SK-N-SH (cell line): ENCODE data around the gene CNTN3. TPM values are rescaled to one million over a fixed set of nuclear protein-coding genes. Genes with fewer than 3 reads are reported as not detected.

Experiments
- CTCF ChIA-PET: fragments of 300-600, 350-600 bp; formaldehyde crosslinking; extraction: SDS; loops from one replicate; lab custom pipeline; 2021; lab: Yijun Ruan, JAX
- POLR2A ChIA-PET: fragments of 350-600 bp; sonication (Branson Sonifier 250); formaldehyde crosslinking; extraction: SDS; loops from one replicate; lab custom pipeline; 2020; ENCODE audit warnings: antibody characterized with exemption, inconsistent platforms; lab: Yijun Ruan, JAX
- DNase-seq: peaks from one replicate; pipeline ENCODE4 v3.0.0; 2012
- H2AFZ ChIP-seq: fragments of 200-600 bp; sonication (generic); 2 replicates; pipeline ENCODE4 v1.8.1; 2016; ENCODE audit warnings: antibody characterized with exemption, mild to moderate bottlenecking, low read depth
- H3F3A ChIP-seq: fragments of 200-600 bp; sonication (generic); replicated peaks from 2 replicates; pipeline ENCODE3; 2016; ENCODE audit warnings: antibody characterized with exemption, mild to moderate bottlenecking; ENCODE audit not compliant: insufficient read depth
- H3K27ac ChIP-seq, 2 experiments: fragments of 200-500 bp in 1 of 2; fragments of 200-600 bp in 1 of 2; sonication (Bioruptor generic) in 1 of 2; sonication (generic), shearing (Covaris generic) in 1 of 2; 2 replicates each; pipeline versions ENCODE4 v1.5.1 to v1.6.1; 2014 to 2016; ENCODE audit warnings: low read depth in 2 of 2, inconsistent platforms in 1 of 2, low read length in 1 of 2, mild to moderate bottlenecking in 1 of 2, mixed read lengths in 1 of 2
- H3K27me3 ChIP-seq: fragments of 200-600 bp; sonication (generic), shearing (Covaris generic); 2 replicates; pipeline ENCODE4 v1.6.1; 2016; ENCODE audit warnings: mixed run types; ENCODE audit not compliant: insufficient read depth
- H3K36me3 ChIP-seq, 2 experiments: fragments of 200-500 bp in 1 of 2; fragments of 200-600 bp in 1 of 2; sonication (Bioruptor generic) in 1 of 2; sonication (generic) in 1 of 2; replicated peaks in 1 of 2; 2 replicates each; pipeline versions ENCODE3 to v1.5.1; 2014 to 2016; ENCODE audit warnings: low read length in 1 of 2, mild to moderate bottlenecking in 1 of 2; ENCODE audit not compliant: insufficient read depth in 2 of 2, control insufficient read depth in 1 of 2
- H3K4me1 ChIP-seq, 2 experiments: fragments of 200-500 bp in 1 of 2; fragments of 200-600 bp in 1 of 2; sonication (Bioruptor generic) in 1 of 2; sonication (generic), shearing (Covaris generic) in 1 of 2; 2 replicates each; pipeline versions ENCODE4 v1.5.1 to v1.6.1; 2014 to 2016; ENCODE audit warnings: low read depth in 1 of 2, low read length in 1 of 2, mixed run types in 1 of 2; ENCODE audit not compliant: insufficient read depth in 2 of 2, control insufficient read depth in 1 of 2
- H3K4me2 ChIP-seq: fragments of 200-600 bp; sonication (generic), shearing (Covaris generic); 2 replicates; pipeline ENCODE4 v1.6.1; 2017; ENCODE audit warnings: mixed run types
- H3K4me3 ChIP-seq, 2 experiments: fragments of 200-500 bp in 1 of 2; fragments of 200-600 bp in 1 of 2; sonication (Bioruptor generic) in 1 of 2; sonication (generic), shearing (Covaris generic) in 1 of 2; 2 replicates each; pipeline versions ENCODE4 v1.5.1 to v1.8.1; 2014 to 2016; ENCODE audit warnings: low read depth in 2 of 2, inconsistent platforms in 1 of 2, low read length in 1 of 2, mild to moderate bottlenecking in 1 of 2, mixed read lengths in 1 of 2, moderate library complexity in 1 of 2
- H3K79me2 ChIP-seq: fragments of 200-600 bp; sonication (generic); 2 replicates; pipeline ENCODE4 v1.8.1; 2017; ENCODE audit warnings: mild to moderate bottlenecking; ENCODE audit not compliant: insufficient read depth
- H3K9ac ChIP-seq: fragments of 200-600 bp; sonication (generic); 2 replicates; pipeline ENCODE4 v1.6.1; 2017; ENCODE audit warnings: mixed run types
- H3K9me2 ChIP-seq: fragments of 200-600 bp; sonication (generic); 2 replicates; pipeline ENCODE4 v1.6.1; 2017; ENCODE audit warnings: mixed run types
- H3K9me3 ChIP-seq: fragments of 200-600 bp; sonication (generic); 2 replicates; pipeline ENCODE4 v1.6.1; 2017; ENCODE audit warnings: mixed run types, mild to moderate bottlenecking, moderate library complexity
- H4K20me1 ChIP-seq: fragments of 200-600 bp; sonication (generic); 2 replicates; pipeline ENCODE4 v1.6.1; 2017; ENCODE audit warnings: mild to moderate bottlenecking, mixed run types; ENCODE audit not compliant: insufficient read depth
- CHD2 ChIP-seq: fragments of 150-350 bp; IDR thresholded peaks from 2 replicates; pipeline ENCODE4 v1.6.1; 2018; ENCODE audit warnings: low read length; ENCODE audit not compliant: partially characterized antibody
- ELF1 ChIP-seq: IDR thresholded peaks from 2 replicates; pipeline ENCODE4 v1.4.0; 2012
- FOXJ3 ChIP-seq: sonication (generic); formaldehyde crosslinking; IDR thresholded peaks from 2 replicates; pipeline ENCODE4 v1.5.1; 2020; ENCODE audit warnings: mild to moderate bottlenecking, missing genetic modification reagents
- FOXM1 ChIP-seq: IDR thresholded peaks from 2 replicates; pipeline ENCODE4 v1.4.0; 2012; ENCODE audit warnings: low read depth, mild to moderate bottlenecking
- GABPA ChIP-seq: IDR thresholded peaks from 2 replicates; pipeline ENCODE4 v1.4.0; 2012; ENCODE audit warnings: low read depth, mild to moderate bottlenecking
- GATA2 ChIP-seq: sonication (generic); formaldehyde crosslinking; IDR thresholded peaks from 2 replicates; pipeline ENCODE4 v1.5.0; 2020; ENCODE audit warnings: mild to moderate bottlenecking, missing genetic modification reagents
- MEF2A ChIP-seq: IDR thresholded peaks from 2 replicates; pipeline ENCODE4 v1.4.0; 2012; ENCODE audit warnings: low read depth, borderline replicate concordance
- MXI1 ChIP-seq: IDR thresholded peaks from 2 replicates; pipeline ENCODE4 v1.6.1; 2012; ENCODE audit warnings: mild to moderate bottlenecking, low read depth, low read length, improper control_type of control experiment
- NFIC ChIP-seq: IDR thresholded peaks from 2 replicates; pipeline ENCODE4 v1.4.0; 2012; ENCODE audit warnings: borderline replicate concordance
- POLR2AphosphoS5 ChIP-seq: IDR thresholded peaks from 2 replicates; pipeline ENCODE4 v1.6.1; 2012; ENCODE audit warnings: low read depth, low read length
- RAD21 ChIP-seq: IDR thresholded peaks from 2 replicates; pipeline ENCODE4 v1.6.1; 2012; ENCODE audit warnings: mild to moderate bottlenecking, low read length
- RCOR1 ChIP-seq: fragments of 150-350 bp; IDR thresholded peaks from 2 replicates; pipeline ENCODE4 v1.6.1; 2017; ENCODE audit warnings: antibody characterized with exemption, low read length
- RFX5 ChIP-seq: IDR thresholded peaks from 2 replicates; pipeline ENCODE4 v1.6.1; 2012; ENCODE audit warnings: mild to moderate bottlenecking, improper control_type of control experiment, low read length
- SMC3 ChIP-seq: IDR thresholded peaks from 2 replicates; pipeline ENCODE4 v1.6.1; 2012; ENCODE audit warnings: low read depth, low read length, improper control_type of control experiment
- TCF12 ChIP-seq: IDR thresholded peaks from 2 replicates; pipeline ENCODE4 v1.4.0; 2012
- TEAD4 ChIP-seq: IDR thresholded peaks from 2 replicates; pipeline ENCODE4 v1.4.0; 2012; ENCODE audit warnings: mild to moderate bottlenecking, borderline replicate concordance; ENCODE audit not compliant: insufficient read depth
- YY1 ChIP-seq: IDR thresholded peaks from 2 replicates; pipeline ENCODE4 v1.4.0; 2012; ENCODE audit warnings: low read depth, mild to moderate bottlenecking
- WGBS: methylation state at CpG from one replicate; pipeline ENCODE4 v1.1.6; 2017; ENCODE audit warnings: low lambda C conversion rate; 5-methylcytosine and 5-hydroxymethylcytosine counted together
- polyA plus RNA-seq, 3 experiments: library from polyadenylated mRNA; depleted of rRNA; stranded (reverse); fragments of >200 nt; gene quantifications; 2 replicates each; pipeline ENCODE4 v1.2.3, GENCODE V29; 2012
- TF ChIP-seq, protein P1 (sequence below): fragments of 200-600 bp; sonication (generic); IDR thresholded peaks from 2 replicates; pipeline ENCODE4 v1.6.1; 2017; ENCODE audit warnings: antibody characterized with exemption, mild to moderate bottlenecking, moderate library complexity
- TF ChIP-seq, protein P2 (sequence below): IDR thresholded peaks from 2 replicates; pipeline ENCODE4; 2012
- TF ChIP-seq, protein P3 (sequence below): IDR thresholded peaks from 2 replicates; pipeline ENCODE4 v1.4.0; 2012; ENCODE audit warnings: low read depth, borderline replicate concordance
- TF ChIP-seq, protein P4 (sequence below): fragments of 150-350 bp; IDR thresholded peaks from 2 replicates; pipeline ENCODE4 v1.6.1; 2016; ENCODE audit warnings: mild to moderate bottlenecking, low read depth, low read length
- TF ChIP-seq, protein P5 (sequence below): fragments of 150-350 bp; IDR thresholded peaks from 2 replicates; pipeline ENCODE4 v1.6.1; 2017; ENCODE audit warnings: antibody characterized with exemption, low read length, low read depth, borderline replicate concordance

Gene CNTN3
- polyA plus RNA-seq, 1 of the 3 experiments (the other 2 are of a cell fraction): 2.8 TPM

DNA sequence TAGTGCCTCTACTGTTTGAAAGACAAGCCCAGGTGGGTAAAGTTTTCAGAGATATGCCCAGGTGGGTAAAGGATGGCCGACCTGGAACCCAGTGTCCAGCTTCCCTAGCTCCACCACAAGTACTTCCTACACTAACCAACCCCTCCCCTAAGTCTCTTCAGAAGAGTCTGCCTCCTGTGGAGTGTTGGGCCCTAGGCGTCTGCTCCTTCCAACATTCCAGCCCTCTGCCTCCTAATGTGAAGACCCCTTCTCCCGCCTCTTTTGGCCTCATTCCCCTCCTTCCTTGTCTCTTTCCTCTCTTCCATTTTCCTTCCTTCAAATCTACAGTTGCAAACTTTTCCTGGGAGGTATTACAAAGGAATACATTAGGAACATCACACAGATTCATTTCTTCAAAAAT lies 38.6 kb downstream of the CNTN3 start:
- H3K27ac ChIP-seq: no peak overlapping the region
- H3K4me3 ChIP-seq: no peak overlapping the region
- no peaks in the 10 kb centered on the region for H3K36me3 ChIP-seq
- 65% methylated on average over 2 of the region's 3 CpGs for WGBS
- no peak overlapping the region for H3K4me2 ChIP-seq
- no peak overlapping the region for H3K9ac ChIP-seq
- no peaks in the 10 kb centered on the region for H3K4me1 ChIP-seq
- TF ChIP-seq, protein P1, sequence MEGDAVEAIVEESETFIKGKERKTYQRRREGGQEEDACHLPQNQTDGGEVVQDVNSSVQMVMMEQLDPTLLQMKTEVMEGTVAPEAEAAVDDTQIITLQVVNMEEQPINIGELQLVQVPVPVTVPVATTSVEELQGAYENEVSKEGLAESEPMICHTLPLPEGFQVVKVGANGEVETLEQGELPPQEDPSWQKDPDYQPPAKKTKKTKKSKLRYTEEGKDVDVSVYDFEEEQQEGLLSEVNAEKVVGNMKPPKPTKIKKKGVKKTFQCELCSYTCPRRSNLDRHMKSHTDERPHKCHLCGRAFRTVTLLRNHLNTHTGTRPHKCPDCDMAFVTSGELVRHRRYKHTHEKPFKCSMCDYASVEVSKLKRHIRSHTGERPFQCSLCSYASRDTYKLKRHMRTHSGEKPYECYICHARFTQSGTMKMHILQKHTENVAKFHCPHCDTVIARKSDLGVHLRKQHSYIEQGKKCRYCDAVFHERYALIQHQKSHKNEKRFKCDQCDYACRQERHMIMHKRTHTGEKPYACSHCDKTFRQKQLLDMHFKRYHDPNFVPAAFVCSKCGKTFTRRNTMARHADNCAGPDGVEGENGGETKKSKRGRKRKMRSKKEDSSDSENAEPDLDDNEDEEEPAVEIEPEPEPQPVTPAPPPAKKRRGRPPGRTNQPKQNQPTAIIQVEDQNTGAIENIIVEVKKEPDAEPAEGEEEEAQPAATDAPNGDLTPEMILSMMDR: no peak
- no peak for TF ChIP-seq GABPA
- TF ChIP-seq RCOR1: no peak
- TF ChIP-seq FOXJ3 (CRISPR knock-in tag): no peak
- TF ChIP-seq, protein P2, sequence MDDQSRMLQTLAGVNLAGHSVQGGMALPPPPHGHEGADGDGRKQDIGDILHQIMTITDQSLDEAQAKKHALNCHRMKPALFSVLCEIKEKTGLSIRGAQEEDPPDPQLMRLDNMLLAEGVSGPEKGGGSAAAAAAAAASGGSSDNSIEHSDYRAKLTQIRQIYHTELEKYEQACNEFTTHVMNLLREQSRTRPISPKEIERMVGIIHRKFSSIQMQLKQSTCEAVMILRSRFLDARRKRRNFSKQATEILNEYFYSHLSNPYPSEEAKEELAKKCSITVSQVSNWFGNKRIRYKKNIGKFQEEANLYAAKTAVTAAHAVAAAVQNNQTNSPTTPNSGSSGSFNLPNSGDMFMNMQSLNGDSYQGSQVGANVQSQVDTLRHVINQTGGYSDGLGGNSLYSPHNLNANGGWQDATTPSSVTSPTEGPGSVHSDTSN: no peak
- no peak for TF ChIP-seq RAD21
- TF ChIP-seq, all 33 proteins: peak for 0
- peaks cover 12% of the 10 kb centered on the region; the same call in 1 of the 2 replicates for H3K79me2 ChIP-seq
- no peaks in the 10 kb centered on the region for H3K27me3 ChIP-seq
- DNase-seq: no peak
- no peaks in the 10 kb centered on the region for H3K9me2 ChIP-seq
- CTCF ChIA-PET: no interaction called here
- H3K9me3 ChIP-seq: no peaks in the 10 kb centered on the region
- no peaks in the 10 kb centered on the region for H4K20me1 ChIP-seq
- H3F3A ChIP-seq: no peaks in the 10 kb centered on the region
- POLR2A ChIA-PET: no interaction called here
- no peak overlapping the region for H2AFZ ChIP-seq

GRCh38 chr3:74571118-74571517 lies 43.3 kb downstream of the CNTN3 start:
- Histone ChIP-seq H3K4me3 (no peak overlapping the region), H3K9me2 (no peaks in the 10 kb centered on the region), H3K36me3 (no peaks in the 10 kb centered on the region), H3K9me3 (no peaks in the 10 kb centered on the region), H3K27ac (no peak overlapping the region), H3K4me1 (no peaks in the 10 kb centered on the region), H3K27me3 (no peaks in the 10 kb centered on the region), H3K4me2 (no peak overlapping the region), H4K20me1 (no peaks in the 10 kb centered on the region), H3K79me2 (peaks cover 6% of the 10 kb centered on the region; the same call in 1 of the 2 replicates), H3F3A (no peaks in the 10 kb centered on the region), H3K9ac (no peak overlapping the region)
- WGBS: 87% methylated on average over 4 of the region's 4 CpGs
- TF ChIP-seq POLR2AphosphoS5: no peak
- no peak for TF ChIP-seq TCF12
- no peak for TF ChIP-seq NFIC
- no peak for TF ChIP-seq MXI1
- no peak for TF ChIP-seq ELF1
- TF ChIP-seq CHD2: no peak
- TF ChIP-seq, protein P3, sequence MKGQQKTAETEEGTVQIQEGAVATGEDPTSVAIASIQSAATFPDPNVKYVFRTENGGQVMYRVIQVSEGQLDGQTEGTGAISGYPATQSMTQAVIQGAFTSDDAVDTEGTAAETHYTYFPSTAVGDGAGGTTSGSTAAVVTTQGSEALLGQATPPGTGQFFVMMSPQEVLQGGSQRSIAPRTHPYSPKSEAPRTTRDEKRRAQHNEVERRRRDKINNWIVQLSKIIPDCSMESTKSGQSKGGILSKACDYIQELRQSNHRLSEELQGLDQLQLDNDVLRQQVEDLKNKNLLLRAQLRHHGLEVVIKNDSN: no peak
- TF ChIP-seq GATA2 (CRISPR knock-in tag): no peak
- TF ChIP-seq FOXJ3 (CRISPR knock-in tag): no peak
- no peak for TF ChIP-seq MEF2A
- TF ChIP-seq TEAD4: no peak
- TF ChIP-seq, protein P4, sequence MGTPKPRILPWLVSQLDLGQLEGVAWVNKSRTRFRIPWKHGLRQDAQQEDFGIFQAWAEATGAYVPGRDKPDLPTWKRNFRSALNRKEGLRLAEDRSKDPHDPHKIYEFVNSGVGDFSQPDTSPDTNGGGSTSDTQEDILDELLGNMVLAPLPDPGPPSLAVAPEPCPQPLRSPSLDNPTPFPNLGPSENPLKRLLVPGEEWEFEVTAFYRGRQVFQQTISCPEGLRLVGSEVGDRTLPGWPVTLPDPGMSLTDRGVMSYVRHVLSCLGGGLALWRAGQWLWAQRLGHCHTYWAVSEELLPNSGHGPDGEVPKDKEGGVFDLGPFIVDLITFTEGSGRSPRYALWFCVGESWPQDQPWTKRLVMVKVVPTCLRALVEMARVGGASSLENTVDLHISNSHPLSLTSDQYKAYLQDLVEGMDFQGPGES: no peak
- TF ChIP-seq RFX5: no peak
- TF ChIP-seq, protein P5, sequence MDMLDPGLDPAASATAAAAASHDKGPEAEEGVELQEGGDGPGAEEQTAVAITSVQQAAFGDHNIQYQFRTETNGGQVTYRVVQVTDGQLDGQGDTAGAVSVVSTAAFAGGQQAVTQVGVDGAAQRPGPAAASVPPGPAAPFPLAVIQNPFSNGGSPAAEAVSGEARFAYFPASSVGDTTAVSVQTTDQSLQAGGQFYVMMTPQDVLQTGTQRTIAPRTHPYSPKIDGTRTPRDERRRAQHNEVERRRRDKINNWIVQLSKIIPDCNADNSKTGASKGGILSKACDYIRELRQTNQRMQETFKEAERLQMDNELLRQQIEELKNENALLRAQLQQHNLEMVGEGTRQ: no peak
- no peak for TF ChIP-seq RCOR1
- TF ChIP-seq FOXM1: no peak
- TF ChIP-seq YY1: no peak
- TF ChIP-seq GABPA: no peak
- TF ChIP-seq SMC3: no peak
- TF ChIP-seq, all 33 proteins: peak for 0
- CTCF ChIA-PET: no interaction called here
- POLR2A ChIA-PET: no interaction called here
- H2AFZ ChIP-seq: no peak overlapping the region
- no peak for DNase-seq
